IPS-11a (cell line): ENCODE measurements around the gene GRAP.
"Not testable (repeated sequence)": the region's sequence is repeated elsewhere in the genome, so short reads cannot be mapped to it uniquely, and the experiment has no call there.

Source experiments
- H3K4me3 ChIP-seq: one replicate; pipeline ENCODE4 v1.5.1; 2013; ENCODE audit warnings: low read depth, low read length, control low read depth

GRAP gene

GRCh38 chr17:19042369-19042768 is 4.4 kb downstream of the GRAP start:
- H3K4me3 ChIP-seq = not testable (repeated sequence)

GRCh38 chr17:19041871-19042270 is 4.9 kb downstream of the GRAP start:
- H3K4me3 ChIP-seq = not testable (repeated sequence)

- H3K4me3 ChIP-seq = not testable (repeated sequence)
Measured at GRCh38 chr17:19040350-19040749, 6.4 kb downstream of the GRAP start.

- not testable (repeated sequence) for H3K4me3 ChIP-seq
Measured at GRCh38 chr17:19038730-19039129, 8.0 kb downstream of the GRAP start.

GRCh38 chr17:19038007-19038406 is 8.8 kb downstream of the GRAP start:
- not testable (repeated sequence) for H3K4me3 ChIP-seq

- not testable (repeated sequence) for H3K4me3 ChIP-seq
Measured at GRCh38 chr17:19037547-19037946, 9.2 kb downstream of the GRAP start.

GRCh38 chr17:19036186-19036585 is 10.6 kb downstream of the GRAP start:
- H3K4me3 ChIP-seq = not testable (repeated sequence)

GRCh38 chr17:19032377-19032988 is 14.3 kb downstream of the GRAP start:
- H3K4me3 ChIP-seq = not testable (repeated sequence)

- H3K4me3 ChIP-seq = not testable (repeated sequence)
Measured at GRCh38 chr17:19031729-19032128, 15.0 kb downstream of the GRAP start.

GRCh38 chr17:19030771-19031449 is 15.8 kb downstream of the GRAP start:
- H3K4me3 ChIP-seq = not testable (repeated sequence)

- H3K4me3 ChIP-seq = not testable (repeated sequence)
Measured at GRCh38 chr17:19029740-19030139, 17.0 kb downstream of the GRAP start.

GRCh38 chr17:19028671-19029070 is 18.1 kb downstream of the GRAP start:
- H3K4me3 ChIP-seq = not testable (repeated sequence)

GRCh38 chr17:19024101-19025078 is 22.4 kb downstream of the GRAP start:
- no peak overlapping the region for H3K4me3 ChIP-seq

GRCh38 chr17:19023209-19023999 is 23.4 kb downstream of the GRAP start:
- H3K4me3 ChIP-seq = no peak overlapping the region

GRCh38 chr17:19022747-19023146 is 24.0 kb downstream of the GRAP start:
- no peak overlapping the region for H3K4me3 ChIP-seq

- H3K4me3 ChIP-seq = no peak overlapping the region
Measured at GRCh38 chr17:19022128-19022527, 24.6 kb downstream of the GRAP start.

GRCh38 chr17:19021622-19022083 is 25.1 kb downstream of the GRAP start:
- H3K4me3 ChIP-seq = no peak overlapping the region

GRCh38 chr17:19021011-19021621 is 25.6 kb downstream of the GRAP start:
- not testable (repeated sequence) for H3K4me3 ChIP-seq

- H3K4me3 ChIP-seq = no peak overlapping the region
Measured at GRCh38 chr17:19020016-19020415, 26.7 kb downstream of the GRAP start.
